ENCODE results near the gene ROMO1. TPM values are rescaled to one million over a fixed set of nuclear protein-coding genes. Genes with fewer than 3 reads are reported as not detected.

ROMO1 gene
- total RNA-seq, 1 experiment from 2014 or later = 173 TPM

GRCh38 chr20:35729836-35730582 is 30.8 kb downstream of the ROMO1 start:
- Mint-ChIP-seq H3K27me3 (ENCODE audit: insufficient read depth, unreplicated experiment) (no peaks in the 10 kb centered on the region), H3K36me3 (ENCODE audit: insufficient read depth, unreplicated experiment) (peaks cover 97% of the 10 kb centered on the region)

GRCh38 chr20:35730583-35731468 is 31.6 kb downstream of the ROMO1 start:
- ChIA-PET CTCF (interaction anchor here (0.7 to 1.5 kb wide), 3 partner anchors 9 to 708 kb away, joined by 3 to 5 read pairs (median 3); no protein-coding TSS in a partner anchor), POLR2A (interaction anchor here (0.7 to 5.5 kb wide), 11 partner anchors 10 to 185 kb away, joined by 3 to 45 read pairs (median 4); partner anchors contain the start of genes PHF20, RBM39 and ROMO1)
- Mint-ChIP-seq H3K4me3 (ENCODE audit: unreplicated experiment) (no peak overlapping the region), H3K4me1 (ENCODE audit: insufficient read depth, unreplicated experiment) (peaks cover 18% of the 10 kb centered on the region), H3K9me3 (ENCODE audit: unreplicated experiment) (no peaks in the 10 kb centered on the region), H3K36me3 (ENCODE audit: insufficient read depth, unreplicated experiment) (peaks cover 96% of the 10 kb centered on the region), H3K27me3 (ENCODE audit: insufficient read depth, unreplicated experiment) (no peaks in the 10 kb centered on the region), H3K27ac (ENCODE audit: low read depth, unreplicated experiment) (no peak overlapping the region)
- no TSS peak for BruUV-seq (replicated peaks)
- no peak for DNase-seq (ENCODE audit: unreplicated experiment)
- TF ChIP-seq, protein P1, sequence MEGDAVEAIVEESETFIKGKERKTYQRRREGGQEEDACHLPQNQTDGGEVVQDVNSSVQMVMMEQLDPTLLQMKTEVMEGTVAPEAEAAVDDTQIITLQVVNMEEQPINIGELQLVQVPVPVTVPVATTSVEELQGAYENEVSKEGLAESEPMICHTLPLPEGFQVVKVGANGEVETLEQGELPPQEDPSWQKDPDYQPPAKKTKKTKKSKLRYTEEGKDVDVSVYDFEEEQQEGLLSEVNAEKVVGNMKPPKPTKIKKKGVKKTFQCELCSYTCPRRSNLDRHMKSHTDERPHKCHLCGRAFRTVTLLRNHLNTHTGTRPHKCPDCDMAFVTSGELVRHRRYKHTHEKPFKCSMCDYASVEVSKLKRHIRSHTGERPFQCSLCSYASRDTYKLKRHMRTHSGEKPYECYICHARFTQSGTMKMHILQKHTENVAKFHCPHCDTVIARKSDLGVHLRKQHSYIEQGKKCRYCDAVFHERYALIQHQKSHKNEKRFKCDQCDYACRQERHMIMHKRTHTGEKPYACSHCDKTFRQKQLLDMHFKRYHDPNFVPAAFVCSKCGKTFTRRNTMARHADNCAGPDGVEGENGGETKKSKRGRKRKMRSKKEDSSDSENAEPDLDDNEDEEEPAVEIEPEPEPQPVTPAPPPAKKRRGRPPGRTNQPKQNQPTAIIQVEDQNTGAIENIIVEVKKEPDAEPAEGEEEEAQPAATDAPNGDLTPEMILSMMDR (IDR thresholded peaks at IDR 0.05; ENCODE audit: unreplicated experiment) = no peak
- intact Hi-C loops (cut with micrococcal nuclease) = no loop called here

More at GRCh38 chr20:35729836-35730582, 30.8 kb downstream of the ROMO1 start:
- DNase-seq (ENCODE audit: unreplicated experiment) = no peak
- no peak overlapping the region for H3K27ac Mint-ChIP-seq (ENCODE audit: low read depth, unreplicated experiment)
- no peak overlapping the region for H3K4me3 Mint-ChIP-seq (ENCODE audit: unreplicated experiment)
- intact Hi-C loops (cut with micrococcal nuclease) = no loop called here
- ChIA-PET POLR2A (interaction anchor here (0.7 to 5.5 kb wide), 13 partner anchors 9 to 186 kb away, joined by 3 to 45 read pairs (median 5); partner anchors contain the start of genes PHF20, RBM39 and ROMO1), CTCF (interaction anchor here (0.7 to 1.5 kb wide), 3 partner anchors 9 to 709 kb away, joined by 3 to 5 read pairs (median 3); no protein-coding TSS in a partner anchor)
- no TSS peak for BruUV-seq (replicated peaks)
- peaks cover 18% of the 10 kb centered on the region for H3K4me1 Mint-ChIP-seq (ENCODE audit: insufficient read depth, unreplicated experiment)
- TF ChIP-seq, protein P1 (IDR thresholded peaks at IDR 0.05; ENCODE audit: unreplicated experiment) = no peak
- no peaks in the 10 kb centered on the region for H3K9me3 Mint-ChIP-seq (ENCODE audit: unreplicated experiment)

DNA sequence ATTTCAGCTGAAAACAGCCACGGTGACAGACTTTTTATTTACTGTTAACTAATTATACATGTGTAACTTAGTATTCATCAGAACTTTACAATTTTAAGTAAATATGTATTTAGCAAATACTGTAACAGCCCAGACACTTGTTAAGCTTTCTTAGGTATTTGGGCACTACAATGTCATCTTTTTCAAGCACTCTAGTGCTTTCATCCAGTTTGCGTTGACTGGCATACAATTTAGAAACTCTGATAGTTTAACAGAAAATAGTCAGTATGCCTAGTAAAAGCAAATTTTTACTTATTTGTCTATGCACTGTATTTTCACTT is 32.2 kb downstream of the ROMO1 start:
- Mint-ChIP-seq H3K9me3 (ENCODE audit: unreplicated experiment) (no peaks in the 10 kb centered on the region), H3K4me3 (ENCODE audit: unreplicated experiment) (no peak overlapping the region), H3K4me1 (ENCODE audit: insufficient read depth, unreplicated experiment) (peaks cover 18% of the 10 kb centered on the region), H3K36me3 (ENCODE audit: insufficient read depth, unreplicated experiment) (peaks cover 96% of the 10 kb centered on the region), H3K27me3 (ENCODE audit: insufficient read depth, unreplicated experiment) (no peaks in the 10 kb centered on the region), H3K27ac (ENCODE audit: low read depth, unreplicated experiment) (no peak overlapping the region)
- intact Hi-C loops (cut with micrococcal nuclease) = no loop called here
- CTCF ChIA-PET = interaction anchor here (0.5 to 1.5 kb wide), 2 partner anchors 153 to 1966 kb away, joined by 3 to 4 read pairs; no protein-coding TSS in a partner anchor
- BruUV-seq (replicated peaks) = no TSS peak
- TF ChIP-seq, protein P1 (IDR thresholded peaks at IDR 0.05; ENCODE audit: unreplicated experiment) = no peak
- DNase-seq (ENCODE audit: unreplicated experiment) = no peak
- POLR2A ChIA-PET = interaction anchor here (1.0 to 5.5 kb wide), 7 partner anchors 9 to 153 kb away, joined by 3 to 45 read pairs (median 4); partner anchors contain the start of genes PHF20 and RBM39
